HepG2 (cell line): ENCODE results near the gene GFAP. TPM values are rescaled to one million over a fixed set of nuclear protein-coding genes. Genes with fewer than 3 reads are reported as not detected.

Experiments used
- ATAC-seq: fragments of 200-7000 bp; cut with Tn5 transposase; 3 replicates; pipeline ENCODE4 v1.9.1; 2020; ENCODE audit warnings: mild to moderate bottlenecking, moderate library complexity
- BruUV-seq: library from RNA; stranded (reverse); fragments of 400-500 nt; replicated peaks from 2 replicates; lab custom pipeline; 2021; lab: Mats Ljungman, UMichigan
- CTCF ChIA-PET: fragments of 300-600 bp; formaldehyde crosslinking; extraction: SDS; loops from one replicate; lab custom pipeline; 2021; ENCODE audit warnings: low total read pairs, inconsistent platforms, low intra/inter-chr PET ratio; lab: Yijun Ruan, JAX
- POLR2A ChIA-PET: fragments of 350-600 bp; sonication (Branson Sonifier 250); formaldehyde crosslinking; loops from one replicate; lab custom pipeline; 2020; ENCODE audit warnings: antibody characterized with exemption, inconsistent platforms; lab: Yijun Ruan, JAX
- DNase-seq: peaks from one replicate; pipeline ENCODE4 v3.0.0-alpha.2; 2015; ENCODE audit warnings: low spot score
- FAIRE-seq: peaks from 3 replicates; lab custom pipeline; 2011; peaks lifted over from hg19 to GRCh38; lab: Jason Lieb, UNC
- H2AFZ ChIP-seq: one replicate; pipeline ENCODE4 v1.6.1; 2011; ENCODE audit warnings: low read length, inconsistent platforms
- H3K27ac ChIP-seq: fragments of 300-600 bp; 3 replicates; pipeline ENCODE4 v1.8.0; 2011; ENCODE audit warnings: mixed run types, mild to moderate bottlenecking, mixed read lengths, low read length, inconsistent platforms; ENCODE audit not compliant: insufficient read depth; ENCODE audit errors: extremely low read length
- H3K27me3 ChIP-seq, 2 experiments: fragments of 200-600 bp in 1 of 2; 2 replicates in 1 of 2; 3 replicates in 1 of 2; pipeline versions ENCODE4 v1.6.0 to v1.8.0; 2011; ENCODE audit warnings: low read length in 2 of 2, mild to moderate bottlenecking in 2 of 2, moderate library complexity in 2 of 2, inconsistent platforms in 1 of 2; ENCODE audit not compliant: insufficient read depth in 2 of 2, control insufficient read depth in 1 of 2
- H3K36me3 ChIP-seq, 2 experiments: fragments of 200-600 bp in 1 of 2; replicated peaks in 1 of 2; 2 replicates in 1 of 2; 3 replicates in 1 of 2; pipeline versions ENCODE4 v1.5.1 to v1.8.0; 2011; ENCODE audit warnings: low read length in 2 of 2, inconsistent platforms in 1 of 2; ENCODE audit not compliant: insufficient read depth in 2 of 2, control insufficient read depth in 1 of 2
- H3K4me1 ChIP-seq: 2 replicates; pipeline ENCODE4 v1.5.1; 2012; ENCODE audit warnings: low read length, inconsistent platforms; ENCODE audit not compliant: insufficient read depth
- H3K4me2 ChIP-seq: 2 replicates; pipeline ENCODE4 v1.6.0; 2011; ENCODE audit warnings: low read depth, low read length, inconsistent platforms
- H3K4me3 ChIP-seq, 3 experiments: fragments of 200-600 bp in 1 of 3; sonication (generic), shearing (Covaris generic) in 1 of 3; replicated peaks in 1 of 3; 2 replicates each; pipeline ENCODE4 v1.5.1; 2011 to 2016; ENCODE audit warnings: low read length in 3 of 3, inconsistent platforms in 2 of 3, low read depth in 2 of 3, mild to moderate bottlenecking in 2 of 3, control low read depth in 1 of 3, mixed read lengths in 1 of 3; ENCODE audit not compliant: insufficient read depth in 1 of 3
- H3K79me2 ChIP-seq: one replicate; pipeline ENCODE4 v1.6.1; 2011; ENCODE audit warnings: low read length, inconsistent platforms; ENCODE audit not compliant: insufficient read depth
- H3K9ac ChIP-seq: 2 replicates; pipeline ENCODE4 v1.6.0; 2011; ENCODE audit warnings: mild to moderate bottlenecking, low read depth, low read length, inconsistent platforms; ENCODE audit not compliant: insufficient read depth
- H3K9me3 ChIP-seq: 2 replicates; pipeline ENCODE4 v1.5.1; 2012; ENCODE audit warnings: mild to moderate bottlenecking, low read length
- H4K20me1 ChIP-seq: 2 replicates; pipeline ENCODE4 v1.6.0; 2011; ENCODE audit warnings: inconsistent platforms, mild to moderate bottlenecking, low read length, moderate library complexity; ENCODE audit not compliant: insufficient read depth
- CEBPB ChIP-seq: IDR thresholded peaks from 2 replicates; pipeline ENCODE4 v1.6.1; 2011; ENCODE audit warnings: low read depth, low read length, improper control_type of control experiment, borderline replicate concordance
- DR1 ChIP-seq: sonication (generic); formaldehyde crosslinking; IDR thresholded peaks from 2 replicates; pipeline ENCODE4 v1.8.0; 2021; ENCODE audit warnings: mild to moderate bottlenecking, missing genetic modification reagents, inconsistent platforms
- GFI1 ChIP-seq: sonication (generic); formaldehyde crosslinking; IDR thresholded peaks from 2 replicates; pipeline ENCODE4 v1.5.0; 2020; ENCODE audit warnings: missing genetic modification reagents, mild to moderate bottlenecking, borderline replicate concordance
- SIN3A ChIP-seq: IDR thresholded peaks from 2 replicates; pipeline ENCODE4 v1.6.1; 2011; ENCODE audit warnings: low read depth, mild to moderate bottlenecking, control low read depth, low read length, borderline replicate concordance
- SMARCE1 ChIP-seq: fragments of 450-650 bp; IDR thresholded peaks from 2 replicates; pipeline ENCODE4 v1.6.1; 2017; ENCODE audit warnings: borderline replicate concordance
- ZMYM3 ChIP-seq: sonication (generic); formaldehyde crosslinking; IDR thresholded peaks from 2 replicates; pipeline ENCODE4 v1.5.1; 2020; ENCODE audit warnings: mild to moderate bottlenecking, missing genetic modification reagents
- ZNF549 ChIP-seq: sonication (generic); formaldehyde crosslinking; IDR thresholded peaks from 2 replicates; pipeline ENCODE4 v1.5.0; 2020; ENCODE audit warnings: missing genetic modification reagents
- ZNF598 ChIP-seq: sonication (generic); formaldehyde crosslinking; IDR thresholded peaks from 2 replicates; pipeline ENCODE4 v1.5.1; 2020; ENCODE audit warnings: mild to moderate bottlenecking, missing genetic modification reagents, borderline replicate concordance
- ZNF768 ChIP-seq: sonication (generic); formaldehyde crosslinking; IDR thresholded peaks from 2 replicates; pipeline ENCODE4 v1.4.0; 2020; ENCODE audit warnings: missing genetic modification reagents
- WGBS: methylation state at CpG from one replicate; pipeline ENCODE4 v1.1.6; 2017; ENCODE audit warnings: low lambda C conversion rate; 5-methylcytosine and 5-hydroxymethylcytosine counted together
- in situ Hi-C: cut with HindIII; loops from 2 replicates; pipeline ENCODE4 v1.10.0; 2017; ENCODE audit warnings: low pct_unique_long_range_greater_than_20kb; ENCODE audit not compliant: extremely low pct_ligation_motif_present
- intact Hi-C: fragments of 100-400 bp; cut with micrococcal nuclease; formaldehyde crosslinking; loops from one replicate; pipeline ENCODE4 v1.10.0; 2022; ENCODE audit not compliant: unreplicated experiment
- polyA plus RNA-seq, 8 experiments: library from polyadenylated mRNA; depleted of rRNA in 3 of 8; stranded (reverse) in 7 of 8; unstranded in 1 of 8; fragments of >200 nt; fragmentation: Illumina TruSeq in 4 of 8; extraction: Trizol in 4 of 8; gene quantifications; 2 replicates each; pipeline versions ENCODE4 v1.2.1 to v1.2.3, GENCODE V29; 2011 to 2016; ENCODE audit warnings: low read depth in 4 of 8, missing spikeins in 1 of 8, mixed read lengths in 1 of 8; ENCODE audit not compliant: insufficient read depth in 1 of 8
- total RNA-seq, 5 experiments: library from RNA; depleted of rRNA; stranded (reverse); fragments of >200 nt; fragmentation: Illumina TruSeq; extraction: Trizol; gene quantifications; 2 replicates each; pipeline ENCODE4 v1.2.3, GENCODE V29; 2016; ENCODE audit warnings: low read depth in 1 of 5
- TF ChIP-seq, protein P1 (sequence below): sonication (generic); formaldehyde crosslinking; IDR thresholded peaks from 2 replicates; pipeline ENCODE4 v1.5.0; 2020; ENCODE audit warnings: missing genetic modification reagents
- TF ChIP-seq, protein P2 (sequence below): IDR thresholded peaks from 2 replicates; pipeline ENCODE4 v1.6.1; 2016; ENCODE audit warnings: missing compliant biosample characterization, missing genetic modification reagents, borderline replicate concordance
- TF ChIP-seq, protein P3 (sequence below): sonication (generic); formaldehyde crosslinking; IDR thresholded peaks from 2 replicates; pipeline ENCODE4 v1.5.0; 2020; ENCODE audit warnings: mild to moderate bottlenecking, missing genetic modification reagents

The GFAP gene
- total and polyA plus RNA-seq, 2 of the 13 experiments (the other 11 are each of a cell fraction or from before 2014, with no cell fraction given): 0.11 to 0.29 TPM

DNA sequence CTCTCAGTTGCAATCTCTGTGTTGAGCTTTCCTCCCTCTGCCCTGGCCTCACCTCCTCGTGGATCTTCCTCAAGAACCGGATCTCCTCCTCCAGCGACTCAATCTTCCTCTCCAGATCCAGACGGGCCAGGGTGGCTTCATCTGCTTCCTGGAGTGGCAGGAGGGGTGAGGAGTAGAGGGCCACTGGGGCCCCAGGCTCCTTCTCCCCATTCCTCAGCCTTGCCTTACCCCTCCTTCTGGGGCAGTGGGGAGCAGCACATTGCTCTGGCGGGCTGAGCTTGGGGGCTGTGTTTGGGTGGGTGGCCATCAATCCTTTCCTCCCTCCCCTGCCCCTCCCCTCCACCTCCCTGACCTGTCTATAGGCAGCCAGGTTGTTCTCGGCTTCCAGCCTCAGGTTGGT, 1.6 kb downstream of the GFAP start:
- no peaks in the 10 kb centered on the region for H3K79me2 ChIP-seq

DNA sequence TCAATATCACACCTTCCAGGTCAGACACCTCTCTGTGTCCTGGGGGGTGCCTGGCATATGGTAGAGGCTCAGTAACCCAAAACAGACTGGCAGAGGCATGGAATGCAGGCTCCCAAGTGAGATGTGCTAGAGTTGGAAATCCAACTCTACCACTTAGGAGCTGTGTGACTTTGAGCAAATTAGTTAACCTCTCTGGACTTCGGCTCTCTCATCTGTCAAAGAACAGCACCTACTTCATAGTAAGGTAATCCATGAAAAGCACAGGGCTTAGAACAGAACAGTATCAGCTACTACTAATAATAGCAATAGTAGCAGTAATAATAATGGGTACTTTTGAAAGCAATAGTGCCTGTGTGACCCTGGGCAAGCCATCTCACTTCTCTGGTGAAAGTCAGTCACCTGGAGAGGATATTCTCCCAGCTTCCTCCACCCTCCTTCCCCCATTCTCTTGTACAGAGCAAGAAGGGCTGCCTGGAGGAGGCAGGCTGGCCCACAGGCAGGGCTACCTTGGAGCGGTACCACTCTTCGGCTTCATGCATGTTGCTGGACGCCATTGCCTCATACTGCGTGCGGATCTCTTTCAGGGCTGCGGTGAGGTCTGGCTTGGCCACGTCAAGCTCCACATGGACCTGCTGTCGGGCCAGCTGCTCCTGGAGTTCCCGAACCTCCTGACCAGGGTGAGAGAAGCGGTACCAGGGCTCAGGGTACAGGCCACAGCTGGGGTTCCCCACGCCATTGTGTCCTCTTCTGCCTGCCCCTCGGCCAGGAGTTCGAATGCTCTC, 2.3 kb downstream of the GFAP start:
- ChIA-PET CTCF (no interaction called here), POLR2A (interaction anchor here (0.6 kb wide), 1 partner anchor 1594 kb away, joined by 3 read pairs; no protein-coding TSS in a partner anchor)
- no peak overlapping the region for H2AFZ ChIP-seq
- peaks cover 62% of the 10 kb centered on the region for H3K4me1 ChIP-seq
- H3K79me2 ChIP-seq: no peaks in the 10 kb centered on the region
- H3K9ac ChIP-seq: no peak overlapping the region; the same call in 1 of the 2 replicates
- FAIRE-seq: no peak
- peaks cover 10 to 42% of the 10 kb centered on the region in 2 experiments; a peak in 4 of 5 replicates for H3K27me3 ChIP-seq
- ATAC-seq: no peak
- no TSS peak for BruUV-seq
- WGBS: 32% methylated on average over 14 of the region's 14 CpGs
- no peak overlapping the region for H3K27ac ChIP-seq
- no peak for DNase-seq
- intact Hi-C loops (no loop called here), in situ Hi-C loops (no loop called here)
- peak overlapping the region; percentile 56 for H3K4me2 ChIP-seq
- no peaks in the 10 kb centered on the region for H4K20me1 ChIP-seq
- H3K9me3 ChIP-seq: no peaks in the 10 kb centered on the region
- H3K4me3 ChIP-seq: peak overlapping the region in 2 of 3 experiments; percentile 14 to 38; a peak in 1 of 6 replicates
- H3K36me3 ChIP-seq: no peaks in the 10 kb centered on the region
- TF ChIP-seq ZNF598: no peak
- TF ChIP-seq ZMYM3 (CRISPR knock-in tag): peak; percentile 51; the same call in 1 of the 2 replicates
- no peak for TF ChIP-seq SMARCE1
- TF ChIP-seq, protein P1, sequence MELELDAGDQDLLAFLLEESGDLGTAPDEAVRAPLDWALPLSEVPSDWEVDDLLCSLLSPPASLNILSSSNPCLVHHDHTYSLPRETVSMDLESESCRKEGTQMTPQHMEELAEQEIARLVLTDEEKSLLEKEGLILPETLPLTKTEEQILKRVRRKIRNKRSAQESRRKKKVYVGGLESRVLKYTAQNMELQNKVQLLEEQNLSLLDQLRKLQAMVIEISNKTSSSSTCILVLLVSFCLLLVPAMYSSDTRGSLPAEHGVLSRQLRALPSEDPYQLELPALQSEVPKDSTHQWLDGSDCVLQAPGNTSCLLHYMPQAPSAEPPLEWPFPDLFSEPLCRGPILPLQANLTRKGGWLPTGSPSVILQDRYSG (CRISPR knock-in tag): no peak
- TF ChIP-seq, protein P2, sequence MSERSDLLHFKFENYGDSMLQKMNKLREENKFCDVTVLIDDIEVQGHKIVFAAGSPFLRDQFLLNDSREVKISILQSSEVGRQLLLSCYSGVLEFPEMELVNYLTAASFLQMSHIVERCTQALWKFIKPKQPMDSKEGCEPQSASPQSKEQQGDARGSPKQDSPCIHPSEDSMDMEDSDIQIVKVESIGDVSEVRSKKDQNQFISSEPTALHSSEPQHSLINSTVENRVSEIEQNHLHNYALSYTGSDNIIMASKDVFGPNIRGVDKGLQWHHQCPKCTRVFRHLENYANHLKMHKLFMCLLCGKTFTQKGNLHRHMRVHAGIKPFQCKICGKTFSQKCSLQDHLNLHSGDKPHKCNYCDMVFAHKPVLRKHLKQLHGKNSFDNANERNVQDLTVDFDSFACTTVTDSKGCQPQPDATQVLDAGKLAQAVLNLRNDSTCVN: no peak
- 0 out of 2 replicates have a peak, but pooled peaks have one; percentile 8 for TF ChIP-seq CEBPB
- peak; percentile 76; the same call in 1 of the 2 replicates for TF ChIP-seq ZNF768 (CRISPR knock-in tag)
- no peak for TF ChIP-seq ZNF549 (CRISPR knock-in tag)
- TF ChIP-seq SIN3A: no peak

More for the DNA sequence above, 1.6 kb downstream of the GFAP start:
- ChIA-PET CTCF (no interaction called here), POLR2A (no interaction called here)
- intact Hi-C loops: no loop called here
- Histone ChIP-seq H3K4me3 (peak overlapping the region in 1 of 3 experiments; percentile 38; a peak in 1 of 6 replicates), H3K9ac (no peak overlapping the region), H3K36me3 (no peaks in the 10 kb centered on the region), H3K27ac (no peak overlapping the region), H3K4me1 (peaks cover 62% of the 10 kb centered on the region), H3K4me2 (peak overlapping the region; percentile 56; the same call in 1 of the 2 replicates), H3K27me3 (peaks cover 10 to 39% of the 10 kb centered on the region in 2 experiments; a peak in 4 of 5 replicates), H4K20me1 (no peaks in the 10 kb centered on the region), H3K9me3 (no peaks in the 10 kb centered on the region), H2AFZ (no peak overlapping the region)
- BruUV-seq: no TSS peak
- DNase-seq (no peak), FAIRE-seq (no peak), ATAC-seq (no peak)
- in situ Hi-C loops: no loop called here
- TF ChIP-seq, protein P3, sequence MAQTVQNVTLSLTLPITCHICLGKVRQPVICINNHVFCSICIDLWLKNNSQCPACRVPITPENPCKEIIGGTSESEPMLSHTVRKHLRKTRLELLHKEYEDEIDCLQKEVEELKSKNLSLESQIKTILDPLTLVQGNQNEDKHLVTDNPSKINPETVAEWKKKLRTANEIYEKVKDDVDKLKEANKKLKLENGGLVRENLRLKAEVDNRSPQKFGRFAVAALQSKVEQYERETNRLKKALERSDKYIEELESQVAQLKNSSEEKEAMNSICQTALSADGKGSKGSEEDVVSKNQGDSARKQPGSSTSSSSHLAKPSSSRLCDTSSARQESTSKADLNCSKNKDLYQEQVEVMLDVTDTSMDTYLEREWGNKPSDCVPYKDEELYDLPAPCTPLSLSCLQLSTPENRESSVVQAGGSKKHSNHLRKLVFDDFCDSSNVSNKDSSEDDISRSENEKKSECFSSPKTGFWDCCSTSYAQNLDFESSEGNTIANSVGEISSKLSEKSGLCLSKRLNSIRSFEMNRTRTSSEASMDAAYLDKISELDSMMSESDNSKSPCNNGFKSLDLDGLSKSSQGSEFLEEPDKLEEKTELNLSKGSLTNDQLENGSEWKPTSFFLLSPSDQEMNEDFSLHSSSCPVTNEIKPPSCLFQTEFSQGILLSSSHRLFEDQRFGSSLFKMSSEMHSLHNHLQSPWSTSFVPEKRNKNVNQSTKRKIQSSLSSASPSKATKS: no peak
- TF ChIP-seq DR1 (CRISPR knock-in tag) (no peak), GFI1 (CRISPR knock-in tag) (no peak)
- WGBS: 21% methylated on average over 5 of the region's 6 CpGs
